GM21529 (cell line): Measurements from ENCODE around the gene DAAM2.

Source experiments
- ATAC-seq: cut with Tn5 transposase; IDR thresholded peaks from one replicate; pipeline ENCODE4 v1.9.1; 2021; ENCODE audit not compliant: unreplicated experiment

DAAM2 gene

DNA sequence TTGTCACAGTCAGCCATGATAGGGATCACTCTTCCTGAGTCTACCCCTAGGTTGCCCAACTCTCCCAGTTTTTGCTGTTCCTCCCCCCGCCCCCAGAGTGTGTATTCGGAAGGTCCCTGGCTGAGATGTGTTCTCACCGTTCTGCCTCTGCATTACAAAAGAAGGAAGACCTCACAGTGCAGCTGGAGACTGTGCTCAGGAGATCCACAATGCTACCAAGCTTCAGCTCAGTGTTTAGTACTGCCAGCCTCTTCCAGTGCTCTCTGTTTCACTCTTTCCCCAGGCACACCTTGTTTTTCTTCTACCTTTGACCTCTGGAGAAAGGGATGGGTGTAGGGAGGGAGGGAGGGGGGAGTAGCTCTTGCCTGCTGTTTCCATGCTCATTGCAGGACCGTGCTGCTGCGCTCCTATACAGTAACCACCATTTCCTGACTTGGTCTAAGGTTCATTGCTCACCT lies 155.5 kb downstream of the DAAM2 start:
- ATAC-seq = no peak

DNA sequence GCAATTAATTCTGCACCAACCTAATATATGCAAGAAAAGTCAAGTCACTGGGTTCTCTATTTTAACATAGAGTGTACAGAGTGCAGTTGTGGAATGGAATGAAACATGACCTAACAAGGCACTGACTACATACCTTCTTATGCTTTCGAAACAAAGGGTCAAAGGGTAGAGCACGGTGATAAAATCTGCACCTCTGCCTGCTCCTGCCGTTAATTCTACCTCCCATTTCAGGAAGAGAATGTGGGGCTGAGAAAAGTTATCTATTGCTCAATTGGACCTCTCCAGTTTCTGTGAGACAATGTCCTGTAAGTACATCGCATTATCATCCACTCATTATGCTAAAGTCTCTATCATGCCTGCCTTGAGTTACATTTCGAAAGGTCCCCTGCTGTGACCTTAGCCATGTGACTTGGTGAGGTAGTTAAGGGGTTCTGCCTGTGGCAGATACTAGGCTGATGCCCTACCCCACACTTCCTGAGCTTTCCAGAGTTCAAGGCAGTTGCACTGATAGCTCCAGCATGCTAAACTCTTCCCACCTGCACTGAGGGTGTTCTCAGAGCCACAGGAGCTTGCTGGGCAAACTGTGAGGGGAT lies 156.1 kb downstream of the DAAM2 start:
- ATAC-seq = no peak

DNA sequence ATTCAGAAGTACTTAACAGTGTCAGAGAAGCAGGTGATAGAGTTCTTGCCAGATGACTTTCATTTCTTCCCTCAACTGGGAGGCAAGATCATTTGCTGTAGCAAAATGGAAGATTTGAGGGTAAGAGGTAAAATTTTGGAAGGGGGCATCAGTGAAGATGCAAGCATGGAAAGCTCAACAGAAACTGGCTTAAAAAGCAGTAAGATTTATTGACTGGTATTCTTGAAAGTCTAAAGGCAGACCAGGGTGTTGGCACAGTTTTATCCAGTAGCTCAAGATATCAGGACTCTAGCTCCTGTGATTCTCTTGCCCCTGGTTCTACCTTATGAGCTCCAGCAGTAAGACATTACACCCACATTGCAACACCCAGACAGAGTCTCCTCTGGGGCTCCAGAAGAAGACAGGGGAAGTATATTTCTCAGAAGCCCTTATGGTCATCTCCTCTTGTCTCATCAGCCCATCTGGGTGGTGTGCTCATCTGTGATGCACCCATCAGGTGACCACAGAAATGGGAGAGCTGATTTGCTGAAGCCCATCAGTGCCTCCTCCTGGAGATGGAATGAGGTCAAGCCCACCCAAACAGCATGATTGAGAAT lies 158.0 kb downstream of the DAAM2 start:
- ATAC-seq = no peak

DNA sequence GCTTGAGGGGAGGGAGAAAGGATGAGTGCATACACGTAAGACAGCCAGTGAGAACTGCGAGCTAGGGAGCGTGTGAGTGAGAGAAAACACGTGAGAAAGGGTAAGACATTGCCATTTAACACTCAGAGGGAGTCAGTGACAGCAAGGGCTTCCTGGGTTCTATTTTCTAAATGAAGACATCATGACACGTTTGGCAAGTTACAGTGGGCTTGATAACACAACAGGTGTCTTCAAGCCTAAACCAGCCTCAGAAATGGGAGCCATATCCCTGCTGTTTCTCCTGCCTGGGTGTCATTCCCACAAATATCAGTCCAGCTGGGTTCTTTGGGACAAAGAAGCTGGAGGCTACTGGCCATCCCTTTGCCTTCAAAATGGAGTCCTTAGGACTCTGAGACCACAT lies 159.0 kb downstream of the DAAM2 start:
- ATAC-seq = no peak

DNA sequence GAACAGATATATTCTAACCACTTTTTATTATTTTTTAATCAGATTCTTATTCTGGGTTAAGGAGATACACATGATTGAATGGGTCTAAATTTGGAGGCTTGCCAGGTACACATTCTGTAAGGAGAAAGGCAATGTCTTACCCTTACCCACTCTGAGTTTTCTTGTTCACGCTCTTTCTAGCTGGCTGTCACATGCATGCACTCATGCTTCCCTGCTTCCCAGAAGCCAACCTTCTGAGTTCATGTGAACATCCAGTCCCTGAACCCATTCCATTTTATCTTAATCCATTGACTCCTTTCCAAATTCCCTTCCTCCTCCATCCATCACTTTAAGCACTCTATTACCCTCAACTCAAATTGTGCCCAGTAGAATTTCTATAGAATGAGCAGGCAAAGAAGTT lies 159.5 kb downstream of the DAAM2 start:
- ATAC-seq = no peak

DNA sequence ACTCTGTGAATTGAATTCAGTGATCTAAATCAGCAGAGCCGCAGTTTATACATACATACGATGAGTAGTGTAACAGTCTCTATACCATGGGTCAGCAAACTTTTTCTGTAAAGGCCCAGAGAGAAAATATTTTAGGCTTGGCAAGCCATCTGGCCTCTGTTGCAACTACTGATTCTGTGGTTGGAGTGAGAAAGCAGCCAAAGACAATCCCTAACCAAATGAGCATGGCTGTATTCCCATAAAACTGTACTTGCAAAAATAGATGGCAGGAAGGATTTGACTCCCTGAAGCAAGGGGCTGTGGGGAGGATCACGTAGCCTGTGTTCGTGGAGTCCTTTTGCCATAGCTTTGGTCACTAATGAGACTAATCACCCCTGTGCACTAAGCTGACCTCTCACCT lies 160.0 kb downstream of the DAAM2 start:
- no peak for ATAC-seq

DNA sequence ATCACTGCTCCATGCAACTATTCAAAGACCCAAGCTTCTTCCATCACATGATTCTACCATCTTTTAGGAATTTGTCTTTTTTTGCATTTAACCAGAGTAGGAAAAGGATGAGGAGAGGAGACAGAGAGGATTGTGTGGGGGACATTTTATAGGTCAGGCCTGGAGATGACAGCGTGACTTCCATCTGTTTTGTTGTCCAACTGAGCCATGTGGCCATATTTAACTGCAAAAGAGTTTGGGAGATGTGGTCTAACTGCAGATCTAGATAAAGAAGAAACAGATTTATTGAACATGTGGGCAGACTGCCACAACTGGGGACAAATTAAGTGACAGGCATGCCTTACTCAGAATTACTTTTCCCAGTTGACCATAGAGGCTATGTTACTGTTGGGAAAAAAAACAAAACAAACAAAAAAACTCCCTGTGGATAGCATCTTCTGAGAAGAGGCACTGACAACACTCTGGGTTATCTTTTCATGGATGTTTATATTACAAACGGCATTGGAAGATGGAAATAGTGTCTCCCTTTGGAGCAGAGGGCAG lies 161.0 kb downstream of the DAAM2 start:
- no peak for ATAC-seq
